GM20431 (cell line): Measurements from ENCODE around the gene ORAI2.
"Not testable (repeated sequence)": the region's sequence is repeated elsewhere in the genome, so short reads cannot be mapped to it uniquely, and the experiment has no call there.

Experiments used
- in situ Hi-C: fragments of 300-500 bp; cut with MseI, MboI; formaldehyde crosslinking; loops from one replicate; pipeline ENCODE4 v1.15.0; 2020; ENCODE audit warnings: low sequenced_read_pairs; ENCODE audit not compliant: unreplicated experiment

Gene ORAI2

DNA sequence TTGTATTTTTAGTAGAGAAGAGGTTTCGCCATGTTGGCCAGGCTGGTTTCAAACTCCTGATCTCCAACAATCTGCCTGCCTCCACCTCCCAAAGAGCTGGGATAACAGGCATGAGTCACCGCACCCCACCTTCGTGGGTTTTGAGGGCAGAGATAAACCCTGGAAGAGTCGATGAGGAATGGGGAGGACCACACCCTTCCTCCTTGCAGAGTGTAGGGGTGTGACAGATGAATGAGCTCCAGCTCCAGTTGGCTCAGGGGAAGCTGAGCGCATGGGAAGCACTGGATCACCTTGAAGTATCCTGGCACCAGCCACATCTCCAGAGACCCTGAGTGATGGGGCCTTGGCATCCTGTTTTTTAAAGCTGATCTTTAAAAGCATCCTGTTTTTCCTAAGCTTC is 50.9 kb downstream of the ORAI2 start:
- in situ Hi-C loops, result not testable (repeated sequence)

DNA sequence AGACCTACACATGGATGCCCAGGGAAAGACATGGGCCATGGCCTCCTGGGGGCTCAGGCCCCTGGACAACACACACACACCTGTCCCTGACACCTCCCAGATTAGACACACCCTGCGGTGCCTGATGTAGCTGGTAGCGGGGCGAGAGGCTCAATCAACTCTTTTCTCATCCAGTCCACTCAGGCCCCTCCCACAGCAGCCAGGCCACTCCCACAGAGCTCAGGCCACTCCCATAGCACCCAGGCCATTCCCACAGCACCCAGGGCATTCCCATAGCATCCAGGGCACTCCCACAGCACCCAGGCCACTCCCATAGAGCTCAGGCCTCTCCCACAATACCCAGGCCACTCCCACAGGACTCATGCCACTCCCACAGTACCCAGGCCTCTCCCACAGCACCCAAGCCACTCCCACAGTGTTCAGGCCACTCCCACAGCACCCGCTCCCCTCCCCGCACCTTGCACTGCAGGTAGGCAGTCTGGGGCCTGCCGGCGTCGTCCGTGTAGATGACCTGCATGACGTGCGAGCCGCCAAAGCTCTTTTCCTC is 57.2 kb downstream of the ORAI2 start:
- in situ Hi-C loops, result not testable (repeated sequence)

DNA sequence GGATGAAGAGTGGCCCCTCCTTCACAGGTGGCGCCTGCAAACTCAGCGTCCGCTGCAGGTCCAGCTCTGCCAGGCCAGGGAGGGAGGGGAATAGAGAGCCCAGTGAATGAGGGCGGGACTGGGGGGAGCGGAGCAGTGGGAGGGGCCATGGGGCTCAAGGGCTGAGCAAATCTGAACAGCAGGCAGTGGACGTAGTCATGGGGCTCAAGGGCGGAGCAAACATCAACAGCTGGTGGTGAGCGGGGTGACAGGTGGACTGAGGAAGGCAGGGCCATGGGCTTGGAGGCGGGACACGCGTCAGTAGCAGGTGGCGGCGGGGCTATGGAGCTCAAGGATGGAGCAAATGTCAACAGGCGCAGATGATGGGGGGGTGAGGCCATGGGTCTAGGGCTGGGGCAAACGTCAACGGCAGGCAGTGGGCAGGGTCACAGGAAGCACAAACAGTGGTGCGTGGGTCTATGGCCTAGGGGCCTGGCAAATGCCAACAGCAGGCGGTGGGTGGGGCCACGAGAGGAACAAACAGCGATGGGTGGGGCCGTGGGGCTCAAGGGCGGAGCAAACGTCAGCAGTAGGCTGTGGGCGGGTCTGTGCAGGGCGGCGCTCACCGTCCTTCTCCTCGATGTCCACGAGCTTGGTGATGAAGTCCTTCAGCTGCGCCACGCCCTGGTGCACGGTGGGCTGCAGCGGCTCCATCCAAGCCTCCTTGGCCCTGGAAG is 60.0 kb downstream of the ORAI2 start:
- in situ Hi-C loops, result not testable (repeated sequence)

DNA sequence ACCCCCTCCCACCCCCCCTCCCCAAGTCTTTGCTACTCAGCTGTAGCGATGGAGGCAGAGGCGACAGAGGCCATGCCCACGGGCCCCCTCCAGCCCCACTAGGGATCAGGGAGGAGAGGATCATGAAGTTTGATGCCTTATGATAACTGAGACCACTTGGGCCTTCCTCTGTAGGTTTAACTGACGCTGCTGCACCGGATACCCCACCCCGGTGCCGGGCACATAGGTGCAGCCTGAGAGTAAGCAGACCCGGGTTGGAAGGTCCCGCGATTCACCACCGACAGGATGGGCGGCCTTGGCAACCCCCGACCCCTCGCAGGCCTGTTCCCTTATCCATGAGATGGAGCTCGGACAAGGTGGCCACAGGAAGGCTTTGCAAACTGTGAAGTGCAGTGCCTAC is 60.7 kb downstream of the ORAI2 start:
- in situ Hi-C loops, result not testable (repeated sequence)

DNA sequence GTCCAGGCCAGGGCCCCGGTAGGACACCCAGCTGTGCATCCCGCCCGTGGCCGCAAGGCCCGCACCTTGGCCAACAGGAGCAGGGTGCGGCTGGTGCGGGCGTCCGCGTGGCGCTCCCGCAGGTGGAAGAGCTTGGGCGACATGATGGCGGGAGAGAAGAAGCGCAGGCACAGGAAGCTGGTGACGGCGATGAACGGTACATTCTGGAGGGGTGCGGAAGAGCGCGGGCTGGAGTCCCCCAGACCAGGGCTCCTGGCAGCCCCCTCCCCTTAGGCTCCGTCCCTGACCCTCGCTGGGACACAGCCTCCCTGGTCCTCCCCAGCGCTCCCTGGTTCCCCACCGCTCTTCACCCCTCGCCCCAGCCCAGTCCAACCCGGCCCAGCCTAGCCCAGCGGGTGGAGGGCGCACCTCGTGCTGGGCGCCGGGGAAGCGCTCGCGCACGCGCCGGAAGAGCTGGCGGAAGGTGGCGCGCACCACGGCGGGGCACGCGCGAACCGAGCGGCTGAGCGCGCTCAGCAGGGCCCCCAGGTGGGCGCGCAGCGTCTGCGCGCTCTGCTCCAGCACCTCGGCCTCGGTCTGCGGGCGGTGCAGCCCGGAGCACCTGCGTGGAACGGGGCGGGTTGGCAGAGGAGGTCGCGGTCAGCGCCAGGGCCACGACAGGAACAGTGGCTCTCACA is 61.2 kb downstream of the ORAI2 start:
- in situ Hi-C loops, result not testable (repeated sequence)

DNA sequence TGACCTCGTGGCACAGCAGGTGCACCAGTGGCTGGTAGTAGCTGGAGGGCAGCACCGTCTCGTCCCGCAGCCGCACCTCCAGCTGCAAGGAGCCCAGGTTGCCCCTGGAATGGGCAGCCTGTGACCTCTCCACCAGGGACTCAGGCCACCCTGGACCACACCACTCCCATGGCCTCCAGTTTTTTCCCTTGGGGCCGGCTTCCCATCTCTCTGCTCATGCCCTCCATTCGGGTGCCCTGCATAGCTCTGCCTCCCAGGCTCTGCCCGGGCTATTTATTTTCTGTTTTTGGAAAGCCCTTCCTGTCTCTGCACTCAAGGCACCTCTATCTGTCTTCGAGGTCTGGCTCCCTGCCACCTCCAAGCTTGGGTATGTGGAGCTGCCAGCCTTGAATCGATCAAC is 63.5 kb downstream of the ORAI2 start:
- in situ Hi-C loops, result not testable (repeated sequence)

DNA sequence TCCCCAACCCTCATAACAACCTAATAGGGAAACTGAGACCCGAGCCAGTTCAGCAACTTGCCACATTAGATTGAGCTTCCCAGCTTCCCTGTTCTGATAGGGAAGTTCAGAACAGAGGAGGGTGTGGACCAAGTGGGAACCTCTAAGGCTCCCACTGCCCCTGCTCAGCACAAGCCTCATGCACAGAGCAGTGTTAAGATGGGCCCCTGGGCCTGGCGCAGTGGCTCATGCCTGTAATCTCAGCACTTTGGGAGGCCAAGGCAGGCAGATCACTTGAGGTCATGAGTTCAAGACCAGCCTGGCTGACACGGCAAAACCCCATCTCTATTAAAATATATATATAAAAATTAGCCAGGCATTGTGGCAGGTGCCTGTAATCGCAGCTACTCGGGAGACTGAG is 63.9 kb downstream of the ORAI2 start:
- in situ Hi-C loops, result not testable (repeated sequence)

DNA sequence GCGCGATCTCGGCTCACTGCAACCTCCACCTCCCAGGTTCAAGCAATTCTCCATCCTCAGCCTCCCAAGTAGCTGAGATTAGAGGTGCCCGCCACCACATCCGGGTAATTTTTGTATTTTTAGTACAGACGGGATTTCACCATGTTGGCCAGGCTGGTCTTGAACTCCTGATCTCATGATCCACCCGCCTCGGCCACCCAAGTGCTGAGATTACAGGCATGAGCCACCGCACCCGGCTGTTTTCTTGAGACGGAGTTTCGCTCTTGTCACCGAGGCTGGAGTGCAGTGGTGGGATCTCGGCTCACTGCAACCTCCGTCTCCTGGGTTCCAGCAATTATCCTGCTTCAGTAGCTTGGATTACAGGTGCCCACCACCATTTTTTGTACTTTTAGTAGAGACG is 64.9 kb downstream of the ORAI2 start:
- in situ Hi-C loops, result not testable (repeated sequence)

DNA sequence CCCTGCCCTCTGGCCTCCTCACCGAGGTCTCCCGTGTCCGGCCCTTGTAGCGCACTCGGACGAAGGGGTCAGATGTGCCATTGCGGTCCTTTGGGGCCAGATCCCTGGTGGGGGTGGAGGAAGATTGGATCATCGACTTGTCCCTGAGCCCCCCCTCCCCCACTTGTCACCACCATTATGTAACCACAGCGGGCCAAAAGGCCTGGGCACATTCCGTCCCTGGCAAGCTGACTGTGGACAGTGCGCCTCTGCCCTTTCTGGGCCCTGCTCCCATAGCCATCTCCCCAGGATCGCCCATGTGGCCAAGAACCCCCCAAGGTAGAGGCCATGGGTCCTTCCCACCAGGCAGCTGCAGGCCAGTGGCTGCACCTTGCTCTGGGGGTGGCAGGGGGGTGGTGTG is 69.8 kb downstream of the ORAI2 start:
- in situ Hi-C loops, result not testable (repeated sequence)

DNA sequence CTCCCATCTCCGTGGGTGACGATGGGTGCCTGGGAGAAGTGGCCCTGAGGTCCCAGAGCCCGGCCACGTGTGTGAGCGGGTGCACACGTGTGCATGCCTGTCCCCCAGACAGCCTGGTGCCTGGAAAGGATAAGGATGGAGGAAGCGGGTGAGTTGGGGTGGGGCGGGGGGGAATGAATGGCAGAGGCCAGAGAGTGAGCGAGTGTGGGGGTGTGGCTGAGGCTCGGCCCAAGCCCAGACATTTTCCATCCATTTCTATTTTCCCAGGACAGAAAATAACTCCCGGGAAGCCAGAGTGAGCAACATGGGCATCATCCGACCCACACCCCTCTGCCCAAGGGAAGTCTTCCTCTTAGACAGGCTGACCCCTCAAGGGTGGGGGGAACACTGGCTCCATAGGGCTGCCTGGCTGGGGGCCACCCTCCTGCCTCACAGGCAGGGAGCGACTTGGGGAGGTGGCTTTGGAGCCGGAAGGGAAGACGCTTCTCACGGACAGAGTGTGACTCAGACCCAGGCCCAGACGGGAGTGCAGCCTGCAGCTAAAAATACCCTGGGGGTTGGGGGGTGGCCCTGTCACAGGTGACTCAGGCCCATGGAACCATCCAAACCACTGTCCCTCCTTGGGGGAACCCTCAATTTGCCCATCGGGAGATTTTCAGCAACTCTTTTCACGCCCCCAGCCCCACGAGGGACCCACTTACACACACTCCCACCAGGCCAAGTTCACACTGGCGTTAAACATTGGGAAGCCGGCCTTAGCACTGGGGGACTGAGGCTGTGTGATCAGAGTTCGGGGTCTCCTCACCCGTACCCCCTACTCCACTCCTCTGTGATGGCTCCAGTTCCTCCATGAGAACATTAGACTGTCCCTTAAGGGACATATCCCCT is 72.2 kb downstream of the ORAI2 start:
- in situ Hi-C loops, result not testable (repeated sequence)
